Stomach (tissue), 9 donors: Measurements from ENCODE around the gene SMIM43. TPM values are rescaled to one million over a fixed set of nuclear protein-coding genes. Genes with fewer than 3 reads are reported as not detected.

ENCODE experiments used
- DNase-seq, 2 donors: peaks; one replicate each; pipeline versions ENCODE4 v3.0.0 to v3.0.0-alpha.2; 2013 to 2019
- H3K27ac ChIP-seq, 5 donors: fragments of 200-600 bp in 4 of 5; sonication (generic) in 4 of 5; one replicate each; pipeline ENCODE4 v1.5.1; 2013 to 2019; ENCODE audit warnings: mild to moderate bottlenecking in 1 of 5, moderate library complexity in 1 of 5
- H3K27me3 ChIP-seq, 3 donors: fragments of 200-600 bp; sonication (generic); one replicate each; pipeline ENCODE4 v1.5.1; 2017 to 2019; ENCODE audit warnings: mixed run types in 1 of 3
- H3K36me3 ChIP-seq, 4 donors: fragments of 200-600 bp; sonication (generic); 1 replicate in 3 of 4; 2 replicates in 1 of 4; pipeline ENCODE4 v1.5.1; 2016 to 2019
- H3K4me1 ChIP-seq, 4 donors: fragments of 200-600 bp; sonication (generic); one replicate each; pipeline ENCODE4 v1.5.1; 2016 to 2019
- H3K4me3 ChIP-seq, 4 donors: fragments of 200-600 bp; sonication (generic) in 3 of 4; one replicate each; pipeline ENCODE4 v1.5.1; 2016 to 2019; ENCODE audit warnings: mild to moderate bottlenecking in 1 of 4
- H3K9me3 ChIP-seq, 4 donors: fragments of 200-600 bp; sonication (generic); one replicate each; pipeline ENCODE4 v1.5.1; 2016 to 2019
- EP300 ChIP-seq: sonication (generic); formaldehyde crosslinking; IDR thresholded peaks from one replicate; pipeline ENCODE4 v1.6.1; 2017; ENCODE audit warnings: antibody characterized with exemption
- POLR2A ChIP-seq, 4 donors: fragments of 450-650 bp; IDR thresholded peaks; one replicate each; pipeline ENCODE4 v1.6.1; 2016; ENCODE audit warnings: antibody characterized with exemption in 4 of 4, control low read depth in 2 of 4, mild to moderate bottlenecking in 1 of 4, moderate library complexity in 1 of 4
- POLR2AphosphoS5 ChIP-seq, 3 donors: sonication (generic); formaldehyde crosslinking; IDR thresholded peaks; one replicate each; pipeline ENCODE4 v1.6.1; 2016; ENCODE audit warnings: antibody characterized with exemption in 3 of 3
- WGBS, 5 donors: extraction: QIAGEN DNeasy Blood & Tissue Kit in 3 of 5; methylation state at CpG; one replicate each; pipeline versions ENCODE4 v1.1.5 to v1.1.7; 2013 to 2018; 5-methylcytosine and 5-hydroxymethylcytosine counted together
- intact Hi-C: fragments of 100-400 bp; cut with DNase I; formaldehyde crosslinking; loops from one replicate; pipeline ENCODE4 v1.15.1; 2023; ENCODE audit warnings: low total_unique reads
- polyA plus RNA-seq, 3 donors: library from polyadenylated mRNA; stranded (reverse); fragments of 200-250 nt; gene quantifications; one replicate each; pipeline ENCODE4 v1.2.3, GENCODE V29; 2013
- total RNA-seq, 5 donors: library from RNA; depleted of rRNA; stranded (reverse); fragments of >200 nt; gene quantifications; one replicate each; pipeline versions ENCODE4 v1.1.0 to v1.2.3, GENCODE V29; 2014 to 2016
- TF ChIP-seq, protein P1 (sequence below), 7 experiments: fragments of 450-650 bp in 4 of 7; fragments of 200-600 bp in 3 of 7; sonication (generic) in 3 of 7; IDR thresholded peaks; one replicate each; pipeline ENCODE4 v1.5.1; 2016 to 2019; ENCODE audit warnings: antibody characterized with exemption in 7 of 7, control low read depth in 2 of 7, mild to moderate bottlenecking in 1 of 7
- donor health status: healthy with polysubstance abuse.
- donor health status: Bipolar disorder and iron deficiency.
- donor health status: healthy.

The SMIM43 gene
- total and polyA plus RNA-seq, 8 donors, result 0.10 to 0.31 (median 0.18) TPM; not detected in 5

DNA sequence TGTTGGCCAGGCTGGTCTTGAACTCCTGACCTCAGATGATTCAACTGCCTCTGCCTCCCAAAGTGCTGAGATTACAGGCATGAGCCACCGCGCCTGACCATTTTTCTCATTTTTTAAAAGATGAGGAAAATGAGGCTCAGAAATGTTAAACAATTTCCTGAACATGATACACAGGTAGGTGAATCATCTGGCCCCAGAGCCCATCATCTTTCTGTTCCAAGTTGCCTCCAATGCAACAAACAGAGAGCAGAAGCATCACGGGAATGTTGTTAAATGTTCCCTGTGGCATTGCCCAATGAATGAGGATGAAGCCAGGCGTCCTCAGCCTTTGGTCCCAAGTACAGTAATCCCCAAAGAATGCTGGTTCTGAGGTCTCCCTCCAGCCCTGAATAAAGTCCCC, 36.9 kb downstream of the SMIM43 start:
- no peak for DNase-seq
- TF ChIP-seq POLR2A (IDR thresholded peaks at IDR 0.05) (no peak), EP300 (no peak), POLR2AphosphoS5 (IDR thresholded peaks at IDR 0.05) (no peak)
- TF ChIP-seq, protein P1, sequence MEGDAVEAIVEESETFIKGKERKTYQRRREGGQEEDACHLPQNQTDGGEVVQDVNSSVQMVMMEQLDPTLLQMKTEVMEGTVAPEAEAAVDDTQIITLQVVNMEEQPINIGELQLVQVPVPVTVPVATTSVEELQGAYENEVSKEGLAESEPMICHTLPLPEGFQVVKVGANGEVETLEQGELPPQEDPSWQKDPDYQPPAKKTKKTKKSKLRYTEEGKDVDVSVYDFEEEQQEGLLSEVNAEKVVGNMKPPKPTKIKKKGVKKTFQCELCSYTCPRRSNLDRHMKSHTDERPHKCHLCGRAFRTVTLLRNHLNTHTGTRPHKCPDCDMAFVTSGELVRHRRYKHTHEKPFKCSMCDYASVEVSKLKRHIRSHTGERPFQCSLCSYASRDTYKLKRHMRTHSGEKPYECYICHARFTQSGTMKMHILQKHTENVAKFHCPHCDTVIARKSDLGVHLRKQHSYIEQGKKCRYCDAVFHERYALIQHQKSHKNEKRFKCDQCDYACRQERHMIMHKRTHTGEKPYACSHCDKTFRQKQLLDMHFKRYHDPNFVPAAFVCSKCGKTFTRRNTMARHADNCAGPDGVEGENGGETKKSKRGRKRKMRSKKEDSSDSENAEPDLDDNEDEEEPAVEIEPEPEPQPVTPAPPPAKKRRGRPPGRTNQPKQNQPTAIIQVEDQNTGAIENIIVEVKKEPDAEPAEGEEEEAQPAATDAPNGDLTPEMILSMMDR (IDR thresholded peaks at IDR 0.05), result no peak
- H3K4me1 ChIP-seq, result no peaks in the 10 kb centered on the region
- H3K4me3 ChIP-seq, result no peak overlapping the region
- no peaks in the 10 kb centered on the region for H3K27me3 ChIP-seq
- no peak overlapping the region for H3K27ac ChIP-seq
- H3K9me3 ChIP-seq, result no peaks in the 10 kb centered on the region
- intact Hi-C loops, result no loop called here
- no peaks in the 10 kb centered on the region for H3K36me3 ChIP-seq
- WGBS, 5 donors, result 81 to 91% (median 87%) methylated on average over 4 of the region's 4 CpGs

DNA sequence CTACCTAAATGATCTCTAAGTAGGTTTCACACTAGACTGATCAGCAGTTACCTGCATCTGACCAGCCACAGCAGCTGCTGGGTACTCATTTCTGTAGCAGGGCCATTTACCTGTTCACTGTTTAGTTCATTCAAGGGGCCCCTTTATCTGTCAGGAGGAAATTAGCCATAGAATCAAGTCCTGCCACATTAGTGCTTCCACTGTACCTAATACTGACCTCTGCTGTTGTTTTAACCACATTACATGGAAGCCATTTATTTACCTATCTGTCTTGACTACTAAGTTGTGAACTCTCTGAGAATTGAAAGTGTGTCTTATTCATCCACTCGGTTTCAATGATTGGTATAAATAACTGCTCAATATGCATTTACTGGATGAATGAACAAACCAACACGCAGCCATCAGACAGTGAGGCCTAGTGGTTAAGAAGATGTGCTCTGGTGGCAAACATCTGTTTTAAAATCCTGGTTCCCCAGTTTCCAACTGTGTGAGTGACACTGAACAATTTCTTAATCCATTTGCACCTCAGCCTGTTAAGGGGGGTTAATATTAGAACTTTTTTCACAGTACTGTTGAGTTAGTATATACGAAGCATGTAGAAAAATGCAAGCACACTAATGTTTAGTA, 38.2 kb downstream of the SMIM43 start:
- TF ChIP-seq POLR2A (IDR thresholded peaks at IDR 0.05), result peak in 1 of 4 donors; percentile 18
- no peak for TF ChIP-seq EP300
- TF ChIP-seq, protein P1 (IDR thresholded peaks at IDR 0.05), result peak in 5 of 7 experiments; percentile 49 to 82 (median 66)
- WGBS, 5 donors, result 38 to 43% (median 40%) methylated on average over 3 of the region's 3 CpGs
- intact Hi-C loops, result no loop called here
- Histone ChIP-seq H3K9me3 (no peaks in the 10 kb centered on the region), H3K4me1 (no peaks in the 10 kb centered on the region), H3K27me3 (no peaks in the 10 kb centered on the region), H3K27ac (no peak overlapping the region), H3K4me3 (no peak overlapping the region), H3K36me3 (no peaks in the 10 kb centered on the region)
- peak in 1 of 2 donors; percentile 76 for DNase-seq

DNA sequence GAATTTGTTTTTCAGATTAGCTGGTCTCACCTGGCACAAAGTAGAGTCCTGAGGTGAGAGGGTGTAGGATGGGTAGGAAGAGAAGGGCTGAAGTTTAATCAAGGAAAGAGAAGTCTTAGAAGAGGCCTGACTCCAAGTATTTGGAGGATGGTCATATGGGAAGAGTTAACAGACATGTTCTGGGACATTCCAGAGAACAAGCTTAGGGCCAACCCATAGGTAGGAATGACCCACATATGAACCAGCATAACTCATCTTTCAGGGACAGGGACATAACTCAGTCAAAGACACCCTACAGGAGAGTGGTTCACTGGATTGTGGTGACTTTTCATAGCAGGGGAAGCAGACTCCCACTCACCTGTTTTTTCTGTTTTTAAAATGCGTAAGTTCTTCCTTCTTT, 40.3 kb downstream of the SMIM43 start:
- H3K36me3 ChIP-seq, result no peaks in the 10 kb centered on the region
- H3K4me3 ChIP-seq, result no peak overlapping the region
- no peak for TF ChIP-seq POLR2A (IDR thresholded peaks at IDR 0.05)
- TF ChIP-seq, protein P1 (IDR thresholded peaks at IDR 0.05), result no peak
- no peak for TF ChIP-seq POLR2AphosphoS5 (IDR thresholded peaks at IDR 0.05)
- no peak for TF ChIP-seq EP300
- H3K4me1 ChIP-seq, result no peaks in the 10 kb centered on the region
- no peak for DNase-seq
- 72 to 100% (median 90%) methylated on average over 1 of the region's 1 CpG for WGBS, 5 donors
- no peak overlapping the region for H3K27ac ChIP-seq
- H3K27me3 ChIP-seq, result no peaks in the 10 kb centered on the region
- H3K9me3 ChIP-seq, result no peaks in the 10 kb centered on the region
- intact Hi-C loops, result no loop called here

DNA sequence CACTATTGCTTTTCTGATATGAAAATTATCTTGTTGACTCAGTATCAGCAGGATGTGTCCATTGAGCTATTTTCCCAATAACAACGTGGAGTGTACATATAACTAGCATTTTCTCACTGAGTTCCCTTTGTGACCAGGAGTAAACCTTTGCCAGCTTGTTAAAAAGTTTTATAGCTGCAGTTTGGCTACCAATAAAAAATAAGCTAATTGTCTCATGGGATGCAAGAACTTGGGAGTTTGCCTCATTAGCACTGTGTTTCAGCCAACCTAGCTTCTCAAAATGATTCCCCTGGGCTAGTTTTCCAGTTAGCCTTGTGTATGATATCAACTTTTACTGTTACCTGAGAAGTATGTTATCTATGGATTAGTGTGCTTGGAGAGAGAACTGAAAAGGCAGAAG, 43.3 kb downstream of the SMIM43 start:
- WGBS, 5 donors, result 30 to 51% (median 35%) methylated on average over 1 of the region's 1 CpG
- intact Hi-C loops, result no loop called here

More for the DNA sequence above, 43.3 kb downstream of the SMIM43 start:
- Histone ChIP-seq H3K9me3 (no peaks in the 10 kb centered on the region), H3K4me1 (no peaks in the 10 kb centered on the region), H3K27me3 (no peaks in the 10 kb centered on the region), H3K36me3 (no peaks in the 10 kb centered on the region), H3K4me3 (no peak overlapping the region), H3K27ac (no peak overlapping the region)
- no peak for DNase-seq
- TF ChIP-seq POLR2A (IDR thresholded peaks at IDR 0.05) (no peak), EP300 (no peak), POLR2AphosphoS5 (IDR thresholded peaks at IDR 0.05) (no peak)
- TF ChIP-seq, protein P1 (IDR thresholded peaks at IDR 0.05), result no peak
